ENCODE data around the gene C14orf93.
A peak's percentile ranks its signal among the peaks of the same experiment; 100 is the strongest.
"Not testable (repeated sequence)": the region's sequence is repeated elsewhere in the genome, so short reads cannot be mapped to it uniquely, and the experiment has no call there.

Gene C14orf93

DNA sequence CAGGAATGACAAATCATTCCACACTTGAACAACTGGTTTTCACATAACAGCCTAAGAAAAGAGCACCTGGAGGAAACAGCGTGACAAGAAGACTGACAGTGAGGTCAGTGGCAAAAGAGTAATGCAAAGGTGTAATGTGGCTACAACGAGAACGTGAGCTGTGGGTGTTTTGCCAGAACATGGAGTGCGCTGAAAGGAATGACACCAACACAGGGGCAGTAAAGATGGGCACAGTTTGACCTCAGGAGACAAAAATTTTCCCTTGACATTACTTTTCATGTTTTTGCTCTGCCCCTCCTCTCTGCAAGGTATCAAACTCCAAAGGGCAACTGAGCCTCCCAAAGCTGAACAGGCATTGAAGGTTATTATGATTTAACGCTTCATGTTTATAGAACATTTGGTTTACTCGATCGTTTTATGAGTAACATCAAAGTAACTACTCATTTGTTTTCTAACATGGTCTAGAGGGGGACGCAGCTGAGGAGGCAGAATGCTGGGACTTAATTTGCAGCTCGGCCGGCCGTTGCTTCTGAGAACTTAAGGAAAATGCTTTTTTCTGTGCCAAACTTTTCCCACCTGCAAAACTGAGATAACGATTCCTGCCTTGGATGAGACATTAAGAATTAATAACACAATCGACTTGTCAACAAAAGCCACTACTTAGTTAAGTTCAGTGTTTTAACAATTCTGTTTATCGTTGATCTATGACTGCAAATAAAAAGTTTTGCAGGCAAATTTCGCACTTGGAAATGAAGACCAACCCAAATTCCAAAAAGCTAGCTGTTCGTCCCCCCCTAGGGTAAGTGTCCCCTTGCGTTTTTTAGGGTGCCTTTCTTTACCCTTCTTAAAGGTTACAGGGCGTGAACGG, 54.0 kb downstream of the C14orf93 start:
- Histone ChIP-seq H3K36me3 (ENCODE audit: control insufficient read depth in 1 of 2, insufficient read depth in 2 of 2, low read depth in 1 of 2, low read length in 2 of 2) (peaks cover 0 to 3% of the 10 kb centered on the region in 2 experiments), H3K9me3 (ENCODE audit: control insufficient read depth, low read length) (no peaks in the 10 kb centered on the region), H3K4me3 (ENCODE audit: insufficient read depth in 1 of 2, low read depth in 1 of 2, low read length in 2 of 2) (peak overlapping the region; percentile 62 to 89), H3K14ac (ENCODE audit: low read length in 2 of 2) (peak overlapping the region in 1 of 2 experiments; percentile 15), H3K27me3 (ENCODE audit: control insufficient read depth in 1 of 2, insufficient read depth in 1 of 2, low read length in 2 of 2) (no peaks in the 10 kb centered on the region), H3K4ac (ENCODE audit: low read depth in 1 of 2, low read length in 2 of 2) (no peak overlapping the region), H2AK5ac (ENCODE audit: low read length, severe bottlenecking) (no peak overlapping the region), H2BK15ac (ENCODE audit: low read depth, poor library complexity, severe bottlenecking) (no peak overlapping the region), H3K23ac (ENCODE audit: low read length in 2 of 2) (no peak overlapping the region), H2BK5ac (ENCODE audit: low read depth, low read length, poor library complexity, severe bottlenecking) (no peak overlapping the region), H3K9ac (ENCODE audit: low read length) (peak overlapping the region; percentile 85), H2BK120ac (ENCODE audit: low read depth, low read length) (no peak overlapping the region), H2AFZ (ENCODE audit: low read depth, low read length) (no peak overlapping the region), H3K79me1 (replicated peaks; ENCODE audit: low read length, poor library complexity, severe bottlenecking) (no peaks in the 10 kb centered on the region), H3K18ac (ENCODE audit: low read depth in 1 of 2, low read length in 2 of 2) (peak overlapping the region in 1 of 2 experiments; percentile 43), H3K4me2 (ENCODE audit: low read length, poor library complexity, severe bottlenecking) (peak overlapping the region; percentile 87), H4K8ac (ENCODE audit: low read length) (peak overlapping the region; percentile 28), H2BK12ac (ENCODE audit: low read length in 2 of 2) (no peak overlapping the region), H4K91ac (ENCODE audit: low read length) (peak overlapping the region; percentile 43), H3K27ac (ENCODE audit: low read length, poor library complexity, severe bottlenecking) (peak overlapping the region; percentile 79), H3K4me1 (ENCODE audit: control insufficient read depth, insufficient read depth, low read depth, low read length) (peaks cover 3% of the 10 kb centered on the region)
- no peak for DNase-seq
- 34% methylated on average over 19 of the region's 19 CpGs for WGBS

DNA sequence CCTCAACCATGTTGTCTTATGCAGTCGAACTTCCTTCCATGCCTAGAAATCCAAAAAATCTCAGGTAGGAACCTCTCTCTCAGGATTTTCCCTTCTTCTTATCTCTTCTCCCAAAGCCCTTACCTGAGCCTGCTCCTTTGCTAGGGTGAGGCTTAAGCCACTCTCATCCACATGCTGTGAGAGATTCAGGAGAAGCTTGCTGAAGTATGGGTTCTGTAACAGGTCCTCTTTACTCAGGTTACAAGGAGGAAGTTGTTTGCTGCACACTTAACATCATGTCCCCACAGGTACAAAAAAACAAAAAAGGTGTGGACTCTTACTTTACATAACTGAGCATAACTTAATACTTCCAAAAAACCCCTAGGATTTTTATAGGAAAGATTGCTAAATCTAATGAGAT, 57.5 kb downstream of the C14orf93 start:
- no peaks in the 10 kb centered on the region for H3K9me3 ChIP-seq (ENCODE audit: control insufficient read depth, low read length)
- no peak overlapping the region for H3K23ac ChIP-seq (ENCODE audit: low read length in 2 of 2)
- H3K4me1 ChIP-seq (ENCODE audit: control insufficient read depth, insufficient read depth, low read depth, low read length): peaks cover 3% of the 10 kb centered on the region
- no peaks in the 10 kb centered on the region for H3K79me1 ChIP-seq (replicated peaks; ENCODE audit: low read length, poor library complexity, severe bottlenecking)
- H3K27ac ChIP-seq (ENCODE audit: low read length, poor library complexity, severe bottlenecking): no peak overlapping the region
- 95% methylated on average over 1 of the region's 1 CpG for WGBS
- no peak overlapping the region for H2BK12ac ChIP-seq (ENCODE audit: low read length in 2 of 2)
- H3K4ac ChIP-seq (ENCODE audit: low read depth in 1 of 2, low read length in 2 of 2): no peak overlapping the region
- H3K27me3 ChIP-seq (ENCODE audit: control insufficient read depth in 1 of 2, insufficient read depth in 1 of 2, low read length in 2 of 2): no peaks in the 10 kb centered on the region
- no peak for DNase-seq
- peaks cover 4 to 8% of the 10 kb centered on the region in 2 experiments for H3K36me3 ChIP-seq (ENCODE audit: control insufficient read depth in 1 of 2, insufficient read depth in 2 of 2, low read depth in 1 of 2, low read length in 2 of 2)
- H4K91ac ChIP-seq (ENCODE audit: low read length): no peak overlapping the region
- H3K14ac ChIP-seq (ENCODE audit: low read length in 2 of 2): no peak overlapping the region
- H3K4me3 ChIP-seq (ENCODE audit: insufficient read depth in 1 of 2, low read depth in 1 of 2, low read length in 2 of 2): no peak overlapping the region
- no peak overlapping the region for H3K4me2 ChIP-seq (ENCODE audit: low read length, poor library complexity, severe bottlenecking)
- no peak overlapping the region for H2BK5ac ChIP-seq (ENCODE audit: low read depth, low read length, poor library complexity, severe bottlenecking)
- no peak overlapping the region for H2BK15ac ChIP-seq (ENCODE audit: low read depth, poor library complexity, severe bottlenecking)
- no peak overlapping the region for H2BK120ac ChIP-seq (ENCODE audit: low read depth, low read length)
- no peak overlapping the region for H3K18ac ChIP-seq (ENCODE audit: low read depth in 1 of 2, low read length in 2 of 2)
- no peak overlapping the region for H3K9ac ChIP-seq (ENCODE audit: low read length)
- H4K8ac ChIP-seq (ENCODE audit: low read length): no peak overlapping the region
- H2AK5ac ChIP-seq (ENCODE audit: low read length, severe bottlenecking): no peak overlapping the region
- H2AFZ ChIP-seq (ENCODE audit: low read depth, low read length): no peak overlapping the region

DNA sequence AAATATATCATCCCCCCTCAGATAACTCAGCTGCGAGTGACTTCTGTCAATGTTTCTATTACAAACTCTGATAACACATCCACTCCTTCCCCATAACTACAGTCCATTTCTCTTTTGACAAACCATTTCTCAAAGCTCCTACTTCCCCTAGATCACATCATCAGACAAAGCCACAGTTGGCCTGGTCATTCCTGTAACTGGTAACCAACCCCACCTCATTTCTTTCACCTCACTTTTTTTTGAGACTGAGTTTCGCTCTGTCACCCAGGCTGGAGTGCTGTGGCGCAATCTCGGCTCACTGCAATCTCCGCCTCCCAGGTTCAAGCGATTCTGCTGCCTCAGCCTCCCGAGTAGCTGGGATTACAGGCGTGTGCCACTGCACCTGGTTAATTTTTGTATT, 58.1 kb downstream of the C14orf93 start:
- not testable (repeated sequence) for H3K18ac ChIP-seq (ENCODE audit: low read depth in 1 of 2, low read length in 2 of 2); H2AK5ac ChIP-seq (ENCODE audit: low read length, severe bottlenecking); H3K9ac ChIP-seq (ENCODE audit: low read length); H2BK12ac ChIP-seq (ENCODE audit: low read length in 2 of 2); H2BK15ac ChIP-seq (ENCODE audit: low read depth, poor library complexity, severe bottlenecking); H3K27ac ChIP-seq (ENCODE audit: low read length, poor library complexity, severe bottlenecking); H3K14ac ChIP-seq (ENCODE audit: low read length in 2 of 2); H2AFZ ChIP-seq (ENCODE audit: low read depth, low read length); H3K79me1 ChIP-seq (replicated peaks; ENCODE audit: low read length, poor library complexity, severe bottlenecking); H3K4me2 ChIP-seq (ENCODE audit: low read length, poor library complexity, severe bottlenecking); H3K23ac ChIP-seq (ENCODE audit: low read length in 2 of 2); H4K8ac ChIP-seq (ENCODE audit: low read length); H3K4ac ChIP-seq (ENCODE audit: low read depth in 1 of 2, low read length in 2 of 2); H2BK5ac ChIP-seq (ENCODE audit: low read depth, low read length, poor library complexity, severe bottlenecking); H3K27me3 ChIP-seq (ENCODE audit: control insufficient read depth in 1 of 2, insufficient read depth in 1 of 2, low read length in 2 of 2); H4K91ac ChIP-seq (ENCODE audit: low read length); H2BK120ac ChIP-seq (ENCODE audit: low read depth, low read length); H3K4me3 ChIP-seq (ENCODE audit: insufficient read depth in 1 of 2, low read depth in 1 of 2, low read length in 2 of 2); H3K4me1 ChIP-seq (ENCODE audit: control insufficient read depth, insufficient read depth, low read depth, low read length); H3K9me3 ChIP-seq (ENCODE audit: control insufficient read depth, low read length); DNase-seq
- H3K36me3 ChIP-seq (ENCODE audit: control insufficient read depth in 1 of 2, insufficient read depth in 2 of 2, low read depth in 1 of 2, low read length in 2 of 2): peaks cover 9 to 14% of the 10 kb centered on the region in 2 experiments
- WGBS: 97% methylated on average over 8 of the region's 8 CpGs

DNA sequence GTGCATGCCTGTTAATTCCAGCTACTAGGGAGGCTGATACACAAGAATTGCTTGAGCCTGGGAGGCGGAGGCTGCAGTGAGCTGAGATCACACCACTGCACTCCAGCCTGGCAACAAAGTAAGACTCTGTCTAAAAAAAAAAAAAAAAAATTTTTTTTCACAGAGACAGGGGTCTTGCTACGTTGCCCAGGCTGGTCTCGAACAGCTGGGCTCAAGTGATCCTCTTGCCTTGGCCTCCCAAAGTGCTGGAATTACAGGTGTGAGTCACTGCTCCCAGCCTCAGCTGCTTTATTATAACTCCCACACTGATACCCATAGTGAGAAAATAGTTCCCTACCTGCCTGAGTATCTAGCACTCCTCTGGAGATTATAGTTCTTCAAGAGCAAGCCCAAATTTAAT, 64.3 kb downstream of the C14orf93 start:
- Histone ChIP-seq H3K27me3 (ENCODE audit: control insufficient read depth in 1 of 2, insufficient read depth in 1 of 2, low read length in 2 of 2) (no peaks in the 10 kb centered on the region), H2AFZ (ENCODE audit: low read depth, low read length) (no peak overlapping the region), H3K79me1 (replicated peaks; ENCODE audit: low read length, poor library complexity, severe bottlenecking) (no peaks in the 10 kb centered on the region), H2BK15ac (ENCODE audit: low read depth, poor library complexity, severe bottlenecking) (no peak overlapping the region), H2AK5ac (ENCODE audit: low read length, severe bottlenecking) (no peak overlapping the region), H3K9ac (ENCODE audit: low read length) (no peak overlapping the region), H2BK120ac (ENCODE audit: low read depth, low read length) (no peak overlapping the region), H4K8ac (ENCODE audit: low read length) (no peak overlapping the region), H3K23ac (ENCODE audit: low read length in 2 of 2) (no peak overlapping the region), H3K36me3 (ENCODE audit: control insufficient read depth in 1 of 2, insufficient read depth in 2 of 2, low read depth in 1 of 2, low read length in 2 of 2) (peaks cover 17% of the 10 kb centered on the region in 2 experiments), H3K4me3 (ENCODE audit: insufficient read depth in 1 of 2, low read depth in 1 of 2, low read length in 2 of 2) (no peak overlapping the region), H3K9me3 (ENCODE audit: control insufficient read depth, low read length) (no peaks in the 10 kb centered on the region), H3K18ac (ENCODE audit: low read depth in 1 of 2, low read length in 2 of 2) (no peak overlapping the region), H3K4me1 (ENCODE audit: control insufficient read depth, insufficient read depth, low read depth, low read length) (no peaks in the 10 kb centered on the region), H3K27ac (ENCODE audit: low read length, poor library complexity, severe bottlenecking) (no peak overlapping the region), H3K14ac (ENCODE audit: low read length in 2 of 2) (no peak overlapping the region), H2BK5ac (ENCODE audit: low read depth, low read length, poor library complexity, severe bottlenecking) (no peak overlapping the region), H3K4ac (ENCODE audit: low read depth in 1 of 2, low read length in 2 of 2) (no peak overlapping the region), H3K4me2 (ENCODE audit: low read length, poor library complexity, severe bottlenecking) (no peak overlapping the region), H2BK12ac (ENCODE audit: low read length in 2 of 2) (no peak overlapping the region), H4K91ac (ENCODE audit: low read length) (no peak overlapping the region)
- WGBS: 96% methylated on average over 3 of the region's 3 CpGs
- no peak for DNase-seq

Data from mesenchymal stem cell (in vitro differentiated cells and primary cell).